A549 (cell line): ENCODE measurements around the gene ACBD6. TPM values are rescaled to one million over a fixed set of nuclear protein-coding genes. Genes with fewer than 3 reads are reported as not detected.

Experiments
- ATAC-seq, 2 experiments: fragments of 200-7000 bp in 1 of 2; fragments of >200 bp in 1 of 2; cut with Nextera tagmentation in 1 of 2; cut with Tn5 transposase in 1 of 2; 3 replicates each; pipeline versions ENCODE4 v1.8.0 to v1.9.1; 2018 to 2020; ENCODE audit warnings: mild to moderate bottlenecking in 1 of 2, moderate library complexity in 1 of 2
- CTCF ChIA-PET: fragments of 300-600 bp; sonication (Branson Sonifier 250); formaldehyde crosslinking; extraction: SDS; loops from one replicate; lab custom pipeline; 2021; ENCODE audit warnings: antibody characterized with exemption, inconsistent platforms; lab: Yijun Ruan, JAX
- POLR2A ChIA-PET: fragments of 350-600 bp; formaldehyde crosslinking; extraction: SDS; loops from one replicate; lab custom pipeline; 2021; ENCODE audit warnings: antibody characterized with exemption, inconsistent platforms; lab: Yijun Ruan, JAX
- DNase-seq, 2 experiments: peaks; one replicate each; pipeline versions ENCODE4 v3.0.0 to v3.0.0-alpha.2; 2011 to 2016; ENCODE audit warnings: low read depth in 1 of 2, low spot score in 1 of 2
- FAIRE-seq: peaks from 2 replicates; lab custom pipeline; 2011; peaks lifted over from hg19 to GRCh38; lab: Jason Lieb, UNC
- H3K27ac ChIP-seq, 2 experiments: fragments of >200 bp; sonication (Bioruptor Twin); formaldehyde crosslinking; 3 replicates each; pipeline ENCODE4 v1.5.1; 2016 to 2017
- H3K4me1 ChIP-seq: fragments of >200 bp; sonication (Bioruptor Twin); formaldehyde crosslinking; 3 replicates; pipeline ENCODE4 v1.6.1; 2016
- H3K4me2 ChIP-seq: fragments of >200 bp; sonication (Bioruptor Twin); formaldehyde crosslinking; 3 replicates; pipeline ENCODE4 v1.6.1; 2016
- H3K4me3 ChIP-seq: fragments of >200 bp; sonication (Bioruptor Twin); formaldehyde crosslinking; 3 replicates; pipeline ENCODE4 v1.5.1; 2016
- H3K9me3 ChIP-seq: fragments of >200 bp; sonication (Bioruptor Twin); formaldehyde crosslinking; 3 replicates; pipeline ENCODE4 v1.6.1; 2016
- EHF ChIP-seq: fragments of 250-450 bp; sonication (Bioruptor Pico); IDR thresholded peaks from 2 replicates; pipeline ENCODE4 v1.5.0; 2020; ENCODE audit warnings: mild to moderate bottlenecking
- EHMT2 ChIP-seq: fragments of 200-600 bp; sonication (generic); IDR thresholded peaks from 2 replicates; pipeline ENCODE4 v1.6.1; 2016; ENCODE audit warnings: antibody characterized with exemption, low read depth, mild to moderate bottlenecking, moderate library complexity
- EP300 ChIP-seq, 2 experiments: fragments of >200 bp; sonication (Bioruptor Twin); formaldehyde crosslinking; IDR thresholded peaks; 2 replicates in 1 of 2; 3 replicates in 1 of 2; pipeline ENCODE4 v1.6.1; 2016 to 2017
- FOXS1 ChIP-seq: fragments of 250-450 bp; sonication (Bioruptor Pico); IDR thresholded peaks from 2 replicates; pipeline ENCODE4 v1.5.0; 2020; ENCODE audit warnings: mild to moderate bottlenecking, moderate library complexity
- HOXB13 ChIP-seq: fragments of 250-450 bp; sonication (Bioruptor Pico); IDR thresholded peaks from 2 replicates; pipeline ENCODE4 v1.5.0; 2020; ENCODE audit warnings: low read depth, mild to moderate bottlenecking, moderate library complexity
- HOXB5 ChIP-seq: fragments of 250-450 bp; sonication (Bioruptor Pico); IDR thresholded peaks from 2 replicates; pipeline ENCODE4 v1.5.0; 2020; ENCODE audit warnings: mild to moderate bottlenecking, moderate library complexity
- KDM1A ChIP-seq: fragments of 200-600 bp; sonication (generic); IDR thresholded peaks from 2 replicates; pipeline ENCODE4 v1.6.1; 2016; ENCODE audit warnings: low read depth, mild to moderate bottlenecking
- NPAS2 ChIP-seq: fragments of 250-450 bp; sonication (Bioruptor Pico); IDR thresholded peaks from 2 replicates; pipeline ENCODE4 v1.8.0; 2022; ENCODE audit warnings: mild to moderate bottlenecking, moderate library complexity, borderline replicate concordance
- NR3C1 ChIP-seq: fragments of >200 bp; sonication (Bioruptor Twin); formaldehyde crosslinking; IDR thresholded peaks from 3 replicates; pipeline ENCODE4 v1.6.1; 2017
- PHF8 ChIP-seq: fragments of 200-600 bp; sonication (generic); IDR thresholded peaks from 2 replicates; pipeline ENCODE4 v1.6.1; 2016; ENCODE audit warnings: low read depth, mild to moderate bottlenecking, antibody characterized with exemption, moderate library complexity, borderline replicate concordance
- RAD21 ChIP-seq, 2 experiments: fragments of >200 bp in 1 of 2; sonication (Bioruptor Twin) in 1 of 2; formaldehyde crosslinking in 1 of 2; IDR thresholded peaks in 1 of 2; conservative IDR thresholded peaks in 1 of 2; 2 replicates in 1 of 2; 3 replicates in 1 of 2; pipeline ENCODE4 v1.6.1; 2012 to 2018; ENCODE audit warnings: inconsistent platforms in 1 of 2
- SMC3 ChIP-seq: fragments of >200 bp; sonication (Bioruptor Twin); formaldehyde crosslinking; IDR thresholded peaks from 3 replicates; pipeline ENCODE4 v1.6.1; 2018; ENCODE audit warnings: inconsistent platforms
- TP53 ChIP-seq: fragments of 250-450 bp; sonication (Bioruptor Pico); IDR thresholded peaks from 2 replicates; pipeline ENCODE4 v1.5.0; 2021; ENCODE audit warnings: mild to moderate bottlenecking, moderate library complexity
- ZC3H11A ChIP-seq: fragments of 450-650 bp; IDR thresholded peaks from 2 replicates; pipeline ENCODE4 v1.6.1; 2014; ENCODE audit warnings: antibody characterized with exemption, mild to moderate bottlenecking
- ZFP36 ChIP-seq: fragments of 450-650 bp; IDR thresholded peaks from 2 replicates; pipeline ENCODE4 v1.6.1; 2014; ENCODE audit warnings: borderline replicate concordance; ENCODE audit not compliant: partially characterized antibody
- WGBS: methylation state at CpG from one replicate; pipeline ENCODE4 v1.1.6; 2017; ENCODE audit errors: missing lambda C conversion rate; 5-methylcytosine and 5-hydroxymethylcytosine counted together
- polyA plus RNA-seq, 4 experiments: library from polyadenylated mRNA; depleted of rRNA in 3 of 4; stranded (reverse); fragments of >200 nt; fragmentation: RNase III in 1 of 4; extraction: RNeasy Plus Mini Kit Qiagen cat#74134 plus additional on column Dnase treatment in 1 of 4; gene quantifications; 2 replicates in 3 of 4; 3 replicates in 1 of 4; pipeline ENCODE4 v1.2.3, GENCODE V29; 2011 to 2017
- TF ChIP-seq, protein P1 (sequence below): fragments of 200-600 bp; sonication (generic); IDR thresholded peaks from 2 replicates; pipeline ENCODE4 v1.6.1; 2016; ENCODE audit warnings: antibody characterized with exemption, mild to moderate bottlenecking, moderate library complexity
- TF ChIP-seq, protein P2 (sequence below): fragments of >200 bp; sonication (Bioruptor Twin); formaldehyde crosslinking; IDR thresholded peaks from 2 replicates; pipeline ENCODE4 v1.6.1; 2016
- TF ChIP-seq, protein P3 (sequence below): fragments of 250-450 bp; sonication (Bioruptor Pico); IDR thresholded peaks from 2 replicates; pipeline ENCODE4 v1.5.0; 2020; ENCODE audit warnings: low read depth, mild to moderate bottlenecking, moderate library complexity
- TF ChIP-seq, protein P4 (sequence below): fragments of >200 bp; sonication (Bioruptor Twin); formaldehyde crosslinking; IDR thresholded peaks from 3 replicates; pipeline ENCODE4 v1.5.1; 2016

ACBD6 gene
- polyA plus RNA-seq, 2 of the 4 experiments (the other 2 are of a cell fraction): 61.4 to 91.3 TPM

DNA sequence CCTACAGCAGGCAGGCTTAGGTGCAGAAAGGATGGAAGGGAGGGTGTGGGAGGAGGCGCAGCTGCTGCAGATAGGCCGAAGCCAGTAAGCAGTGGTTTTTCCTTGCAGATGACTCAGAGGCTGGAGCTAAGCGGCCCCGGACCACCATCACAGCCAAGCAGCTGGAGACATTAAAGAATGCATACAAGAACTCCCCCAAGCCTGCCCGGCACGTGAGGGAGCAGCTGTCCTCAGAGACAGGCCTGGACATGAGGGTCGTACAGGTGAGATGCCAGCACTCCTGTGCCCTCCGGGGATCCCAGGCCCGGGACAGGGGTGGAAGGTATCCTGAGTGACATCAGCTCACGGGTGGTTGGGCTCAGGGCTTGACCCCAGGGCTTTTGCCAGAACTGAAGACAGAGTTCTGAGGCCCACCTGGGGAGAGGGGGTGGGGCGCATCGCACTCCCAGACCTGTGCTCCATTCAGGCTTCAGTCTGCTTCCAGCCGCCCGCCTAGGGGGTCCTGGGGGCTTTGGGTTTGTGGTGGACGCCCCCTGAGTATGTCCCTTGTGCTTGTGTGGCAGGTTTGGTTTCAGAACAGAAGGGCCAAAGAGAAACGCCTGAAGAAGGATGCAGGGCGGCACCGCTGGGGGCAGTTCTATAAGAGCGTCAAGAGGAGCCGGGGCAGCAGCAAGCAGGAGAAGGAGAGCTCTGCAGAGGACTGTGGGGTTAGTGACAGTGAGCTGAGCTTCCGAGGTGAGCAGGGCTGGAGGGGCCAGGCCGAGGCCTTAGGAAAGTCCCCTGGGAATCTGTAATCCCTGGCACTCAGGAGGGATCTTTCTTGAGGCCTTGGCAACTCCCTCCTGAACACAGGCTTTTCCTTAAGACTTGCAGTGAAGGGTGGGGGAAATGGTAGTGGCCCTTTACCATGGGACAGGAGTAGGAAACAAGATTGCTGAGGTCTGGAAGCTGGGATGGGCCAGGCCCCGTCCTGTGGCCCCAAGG, 230.8 kb downstream of the ACBD6 start:
- no peak overlapping the region for H3K27ac ChIP-seq
- H3K4me1 ChIP-seq: peaks cover 15% of the 10 kb centered on the region; the same call in 2 of the 3 replicates
- H3K4me2 ChIP-seq: no peak overlapping the region
- CTCF ChIA-PET: interaction anchor here (0.9 to 4.6 kb wide), 8 partner anchors 10 to 211 kb away, joined by 3 to 32 read pairs (median 4); no protein-coding TSS in a partner anchor
- DNase-seq: no peak
- TF ChIP-seq SMC3: no peak
- no peaks in the 10 kb centered on the region for H3K9me3 ChIP-seq
- FAIRE-seq: no peak
- no peak for ATAC-seq
- H3K4me3 ChIP-seq: no peak overlapping the region
- POLR2A ChIA-PET: no interaction called here
- 81% methylated on average over 22 of the region's 23 CpGs for WGBS

DNA sequence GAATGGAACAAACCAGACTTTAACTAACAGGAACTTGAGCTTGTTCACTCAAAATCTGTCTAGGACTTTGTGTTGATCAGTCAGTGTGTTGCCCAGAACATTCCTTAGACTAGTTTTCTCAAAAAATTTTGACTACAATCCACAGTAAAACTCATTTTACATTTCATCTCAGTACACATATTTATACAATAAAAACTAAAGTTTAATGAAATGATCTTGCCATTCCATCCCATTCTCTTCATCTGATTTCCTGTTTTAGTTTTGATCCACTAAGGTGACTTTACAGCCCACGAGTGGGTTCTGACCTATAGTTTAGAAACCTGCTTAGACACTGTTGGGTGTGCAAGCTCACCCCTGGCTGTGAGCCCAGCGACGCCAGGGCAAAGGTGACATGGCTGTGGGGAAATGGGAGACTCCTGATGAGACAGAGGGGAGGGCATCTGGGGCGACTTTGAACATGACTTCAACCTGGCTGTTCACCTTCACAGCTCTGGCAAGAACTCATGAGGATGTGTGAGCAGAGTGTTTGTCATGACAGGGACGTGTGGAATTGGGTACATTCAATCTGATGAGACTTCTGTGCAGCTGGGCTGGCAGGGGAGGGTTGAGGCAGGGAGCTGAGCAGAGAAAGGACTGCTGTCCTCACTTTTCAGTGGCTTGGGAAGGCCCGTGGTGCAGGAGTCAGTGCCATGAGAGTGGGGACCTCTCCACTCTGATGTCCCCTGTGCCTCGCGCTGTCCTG, 231.7 kb downstream of the ACBD6 start:
- DNase-seq: no peak
- peaks cover 15% of the 10 kb centered on the region; the same call in 2 of the 3 replicates for H3K4me1 ChIP-seq
- H3K4me2 ChIP-seq: no peak overlapping the region
- no peaks in the 10 kb centered on the region for H3K9me3 ChIP-seq
- FAIRE-seq: no peak
- ChIA-PET CTCF (interaction anchor here (1.3 to 4.6 kb wide), 9 partner anchors 9 to 212 kb away, joined by 3 to 32 read pairs (median 4); no protein-coding TSS in a partner anchor), POLR2A (interaction anchor here (1.0 kb wide), 1 partner anchor 10 kb away, joined by 3 read pairs; no protein-coding TSS in a partner anchor)
- WGBS: 80% methylated on average over 8 of the region's 8 CpGs
- ATAC-seq: peak in 1 of 2 experiments; percentile 11; a peak in 1 of 6 replicates
- TF ChIP-seq ZFP36 (no peak), ZC3H11A (no peak), EHMT2 (no peak), RAD21 (conservative IDR thresholded peaks at IDR 0.05 in 1 of 2, IDR thresholded peaks at IDR 0.05 in 1 of 2) (no peak), NPAS2 (CRISPR knock-in tag) (no peak), TP53 (CRISPR knock-in tag) (no peak), FOXS1 (CRISPR knock-in tag) (no peak), EP300 (IDR thresholded peaks at IDR 0.05) (no peak)
- TF ChIP-seq, protein P1, sequence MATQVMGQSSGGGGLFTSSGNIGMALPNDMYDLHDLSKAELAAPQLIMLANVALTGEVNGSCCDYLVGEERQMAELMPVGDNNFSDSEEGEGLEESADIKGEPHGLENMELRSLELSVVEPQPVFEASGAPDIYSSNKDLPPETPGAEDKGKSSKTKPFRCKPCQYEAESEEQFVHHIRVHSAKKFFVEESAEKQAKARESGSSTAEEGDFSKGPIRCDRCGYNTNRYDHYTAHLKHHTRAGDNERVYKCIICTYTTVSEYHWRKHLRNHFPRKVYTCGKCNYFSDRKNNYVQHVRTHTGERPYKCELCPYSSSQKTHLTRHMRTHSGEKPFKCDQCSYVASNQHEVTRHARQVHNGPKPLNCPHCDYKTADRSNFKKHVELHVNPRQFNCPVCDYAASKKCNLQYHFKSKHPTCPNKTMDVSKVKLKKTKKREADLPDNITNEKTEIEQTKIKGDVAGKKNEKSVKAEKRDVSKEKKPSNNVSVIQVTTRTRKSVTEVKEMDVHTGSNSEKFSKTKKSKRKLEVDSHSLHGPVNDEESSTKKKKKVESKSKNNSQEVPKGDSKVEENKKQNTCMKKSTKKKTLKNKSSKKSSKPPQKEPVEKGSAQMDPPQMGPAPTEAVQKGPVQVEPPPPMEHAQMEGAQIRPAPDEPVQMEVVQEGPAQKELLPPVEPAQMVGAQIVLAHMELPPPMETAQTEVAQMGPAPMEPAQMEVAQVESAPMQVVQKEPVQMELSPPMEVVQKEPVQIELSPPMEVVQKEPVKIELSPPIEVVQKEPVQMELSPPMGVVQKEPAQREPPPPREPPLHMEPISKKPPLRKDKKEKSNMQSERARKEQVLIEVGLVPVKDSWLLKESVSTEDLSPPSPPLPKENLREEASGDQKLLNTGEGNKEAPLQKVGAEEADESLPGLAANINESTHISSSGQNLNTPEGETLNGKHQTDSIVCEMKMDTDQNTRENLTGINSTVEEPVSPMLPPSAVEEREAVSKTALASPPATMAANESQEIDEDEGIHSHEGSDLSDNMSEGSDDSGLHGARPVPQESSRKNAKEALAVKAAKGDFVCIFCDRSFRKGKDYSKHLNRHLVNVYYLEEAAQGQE: no peak
- TF ChIP-seq, protein P2, sequence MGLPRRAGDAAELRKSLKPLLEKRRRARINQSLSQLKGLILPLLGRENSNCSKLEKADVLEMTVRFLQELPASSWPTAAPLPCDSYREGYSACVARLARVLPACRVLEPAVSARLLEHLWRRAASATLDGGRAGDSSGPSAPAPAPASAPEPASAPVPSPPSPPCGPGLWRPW: no peak
- no peak overlapping the region for H3K4me3 ChIP-seq
- no peak overlapping the region for H3K27ac ChIP-seq

DNA sequence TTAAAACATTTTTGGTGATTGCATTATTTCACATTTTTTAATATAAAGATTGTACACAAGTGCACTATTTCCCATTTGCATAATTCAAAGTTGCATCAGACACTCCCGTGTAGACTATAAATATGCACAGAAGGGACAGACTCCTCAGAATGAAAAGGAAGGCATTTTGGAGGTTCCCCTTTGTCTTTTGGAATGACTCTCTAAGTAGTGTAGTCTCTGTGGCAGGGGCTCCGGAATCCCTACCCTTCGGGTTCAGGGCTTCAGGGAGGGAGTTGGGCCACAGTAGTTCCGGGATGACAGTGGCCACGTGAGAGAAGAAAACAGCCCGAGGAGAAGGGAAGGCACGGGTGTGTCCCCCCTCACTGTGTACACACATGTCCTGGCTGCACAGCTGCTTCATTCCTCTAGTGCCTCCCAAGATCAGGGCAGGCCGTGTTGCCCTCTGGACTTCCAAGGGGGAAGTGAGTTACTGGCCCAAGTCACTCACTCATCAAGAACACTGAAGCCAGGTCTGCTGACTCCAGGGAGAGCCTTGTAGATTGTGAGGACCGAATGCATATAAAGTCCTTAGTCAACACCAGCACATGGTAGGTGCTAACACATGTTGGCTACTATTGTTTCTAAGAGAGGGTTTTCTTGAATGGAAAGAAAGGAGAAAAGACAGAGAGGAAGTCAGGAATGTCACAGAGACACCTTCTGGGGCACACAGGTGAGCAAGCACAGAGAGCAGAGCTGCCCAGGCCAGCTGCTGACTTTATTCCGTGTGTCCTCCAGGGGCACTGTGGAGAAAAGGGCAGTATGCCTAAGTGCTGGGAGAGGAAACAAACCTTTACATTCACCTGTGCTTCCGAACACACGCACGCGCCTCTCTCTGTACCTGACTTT, 232.5 kb downstream of the ACBD6 start:
- ATAC-seq: peak; percentile 64 to 81; a peak in 5 of 6 replicates
- WGBS: 60% methylated on average over 14 of the region's 14 CpGs
- ChIA-PET CTCF (interaction anchor here (1.1 to 4.6 kb wide), 9 partner anchors 8 to 213 kb away, joined by 3 to 32 read pairs (median 3); no protein-coding TSS in a partner anchor), POLR2A (interaction anchor here (1.0 kb wide), 1 partner anchor 9 kb away, joined by 3 read pairs; no protein-coding TSS in a partner anchor)
- H3K27ac ChIP-seq: no peak overlapping the region
- no peak overlapping the region for H3K4me3 ChIP-seq
- peaks cover 15% of the 10 kb centered on the region; the same call in 2 of the 3 replicates for H3K4me1 ChIP-seq
- DNase-seq: peak in 1 of 2 experiments; percentile 29
- H3K4me2 ChIP-seq: no peak overlapping the region
- H3K9me3 ChIP-seq: no peaks in the 10 kb centered on the region
- FAIRE-seq: no peak
- TF ChIP-seq HOXB13 (CRISPR knock-in tag) (no peak), NR3C1 (no peak), KDM1A (no peak), EHF (CRISPR knock-in tag) (no peak), HOXB5 (no peak), RAD21 (conservative IDR thresholded peaks at IDR 0.05 in 1 of 2, IDR thresholded peaks at IDR 0.05 in 1 of 2) (peak in 1 of 2 experiments; percentile 44; a peak in 2 of 5 replicates), SMC3 (peak; percentile 11; the same call in 1 of the 3 replicates), EHMT2 (no peak), PHF8 (no peak)
- TF ChIP-seq, protein P3, sequence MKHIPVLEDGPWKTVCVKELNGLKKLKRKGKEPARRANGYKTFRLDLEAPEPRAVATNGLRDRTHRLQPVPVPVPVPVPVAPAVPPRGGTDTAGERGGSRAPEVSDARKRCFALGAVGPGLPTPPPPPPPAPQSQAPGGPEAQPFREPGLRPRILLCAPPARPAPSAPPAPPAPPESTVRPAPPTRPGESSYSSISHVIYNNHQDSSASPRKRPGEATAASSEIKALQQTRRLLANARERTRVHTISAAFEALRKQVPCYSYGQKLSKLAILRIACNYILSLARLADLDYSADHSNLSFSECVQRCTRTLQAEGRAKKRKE (CRISPR knock-in tag): no peak
- TF ChIP-seq, protein P4, sequence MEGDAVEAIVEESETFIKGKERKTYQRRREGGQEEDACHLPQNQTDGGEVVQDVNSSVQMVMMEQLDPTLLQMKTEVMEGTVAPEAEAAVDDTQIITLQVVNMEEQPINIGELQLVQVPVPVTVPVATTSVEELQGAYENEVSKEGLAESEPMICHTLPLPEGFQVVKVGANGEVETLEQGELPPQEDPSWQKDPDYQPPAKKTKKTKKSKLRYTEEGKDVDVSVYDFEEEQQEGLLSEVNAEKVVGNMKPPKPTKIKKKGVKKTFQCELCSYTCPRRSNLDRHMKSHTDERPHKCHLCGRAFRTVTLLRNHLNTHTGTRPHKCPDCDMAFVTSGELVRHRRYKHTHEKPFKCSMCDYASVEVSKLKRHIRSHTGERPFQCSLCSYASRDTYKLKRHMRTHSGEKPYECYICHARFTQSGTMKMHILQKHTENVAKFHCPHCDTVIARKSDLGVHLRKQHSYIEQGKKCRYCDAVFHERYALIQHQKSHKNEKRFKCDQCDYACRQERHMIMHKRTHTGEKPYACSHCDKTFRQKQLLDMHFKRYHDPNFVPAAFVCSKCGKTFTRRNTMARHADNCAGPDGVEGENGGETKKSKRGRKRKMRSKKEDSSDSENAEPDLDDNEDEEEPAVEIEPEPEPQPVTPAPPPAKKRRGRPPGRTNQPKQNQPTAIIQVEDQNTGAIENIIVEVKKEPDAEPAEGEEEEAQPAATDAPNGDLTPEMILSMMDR: peak; percentile 32; the same call in 2 of the 3 replicates
